AG04449 (cell line): Measurements from ENCODE around the gene PDGFC.

Experiments used
- CTCF ChIA-PET: fragments of 350-600 bp; formaldehyde crosslinking; extraction: SDS; loops from one replicate; lab custom pipeline; 2021; ENCODE audit warnings: antibody characterized with exemption; lab: Yijun Ruan, JAX
- POLR2A ChIA-PET: fragments of 400-600, 350-600 bp; formaldehyde crosslinking; extraction: SDS; loops from one replicate; lab custom pipeline; 2020; ENCODE audit warnings: antibody characterized with exemption, inconsistent platforms; lab: Yijun Ruan, JAX
- DNase-seq: peaks from one replicate; pipeline ENCODE4 v3.0.0-alpha.2; 2010; ENCODE audit warnings: low read depth, low spot score
- H3K4me3 ChIP-seq: 2 replicates; pipeline ENCODE4 v1.5.1; 2011; ENCODE audit warnings: low read depth, mild to moderate bottlenecking, control low read depth, low read length
- CTCF ChIP-seq: IDR thresholded peaks from one replicate; pipeline ENCODE4 v1.5.1; 2011; ENCODE audit warnings: mild to moderate bottlenecking, moderate library complexity, low read length, control low read depth, inconsistent platforms; ENCODE audit not compliant: insufficient read depth; ENCODE audit errors: missing control alignments

Gene PDGFC

DNA sequence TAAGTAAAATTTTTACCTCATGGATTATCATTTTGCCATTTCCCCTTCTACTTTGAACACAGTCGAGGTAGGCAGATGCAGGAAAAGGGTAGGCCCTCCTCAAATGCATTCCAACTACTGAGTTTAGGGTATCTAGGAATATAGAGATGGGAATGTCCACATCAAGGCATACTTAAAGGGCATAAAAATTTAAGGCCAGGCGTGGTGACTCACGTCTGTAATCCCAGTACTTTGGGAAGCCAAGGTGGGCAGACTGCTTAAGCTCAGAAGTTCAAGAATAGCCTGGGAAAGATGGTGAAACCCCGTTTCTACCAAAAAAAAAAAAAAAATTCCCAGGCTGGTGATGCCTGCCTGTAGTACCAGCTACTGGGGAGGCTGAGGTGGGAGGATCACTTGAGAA is 146.5 kb downstream of the PDGFC start:
- DNase-seq = no peak
- POLR2A ChIA-PET = no interaction called here
- CTCF ChIA-PET = no interaction called here
- no peak for TF ChIP-seq CTCF
- H3K4me3 ChIP-seq = no peak overlapping the region

- TF ChIP-seq CTCF = no peak
- no peak overlapping the region for H3K4me3 ChIP-seq
- CTCF ChIA-PET = no interaction called here
- no peak for DNase-seq
- POLR2A ChIA-PET = no interaction called here
Measured at GRCh38 chr4:156824451-156825060, 147.0 kb downstream of the PDGFC start.

GRCh38 chr4:156820931-156821330 is 150.7 kb downstream of the PDGFC start:
- TF ChIP-seq CTCF = no peak
- DNase-seq = no peak
- H3K4me3 ChIP-seq = no peak overlapping the region
- CTCF ChIA-PET = no interaction called here
- POLR2A ChIA-PET = no interaction called here

GRCh38 chr4:156816360-156816755 is 155.2 kb downstream of the PDGFC start:
- no peak overlapping the region for H3K4me3 ChIP-seq
- ChIA-PET CTCF (interaction anchor here (1.1 kb wide), 1 partner anchor 11 kb away, joined by 5 read pairs; no protein-coding TSS in a partner anchor), POLR2A (no interaction called here)
- TF ChIP-seq CTCF = no peak
- no peak for DNase-seq

- no peak for DNase-seq
- CTCF ChIA-PET = no interaction called here
- H3K4me3 ChIP-seq = no peak overlapping the region
- TF ChIP-seq CTCF = no peak
- POLR2A ChIA-PET = no interaction called here
Measured at GRCh38 chr4:156815717-156816359, 155.8 kb downstream of the PDGFC start.

DNA sequence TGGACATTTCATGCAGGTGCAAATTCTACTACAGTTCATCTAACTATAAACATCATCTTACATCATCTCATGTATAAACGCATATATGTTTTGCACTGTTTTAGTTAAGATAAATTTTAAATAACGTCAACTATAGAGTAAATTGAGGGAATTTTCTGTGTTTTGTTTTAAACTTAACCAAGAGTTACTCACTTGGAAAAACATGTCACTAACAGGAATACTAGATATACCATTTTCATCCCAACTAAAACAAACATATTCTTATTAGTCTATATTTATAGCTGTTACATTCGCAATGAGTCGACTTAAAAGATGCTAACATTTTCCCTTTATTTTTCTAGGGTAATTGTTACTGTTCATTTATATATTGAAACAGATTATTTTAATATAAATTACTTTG is 159.6 kb downstream of the PDGFC start:
- no peak for TF ChIP-seq CTCF
- no peak for DNase-seq
- no peak overlapping the region for H3K4me3 ChIP-seq
- ChIA-PET POLR2A (no interaction called here), CTCF (no interaction called here)
